ENCODE measurements around the gene USP25.

DNA sequence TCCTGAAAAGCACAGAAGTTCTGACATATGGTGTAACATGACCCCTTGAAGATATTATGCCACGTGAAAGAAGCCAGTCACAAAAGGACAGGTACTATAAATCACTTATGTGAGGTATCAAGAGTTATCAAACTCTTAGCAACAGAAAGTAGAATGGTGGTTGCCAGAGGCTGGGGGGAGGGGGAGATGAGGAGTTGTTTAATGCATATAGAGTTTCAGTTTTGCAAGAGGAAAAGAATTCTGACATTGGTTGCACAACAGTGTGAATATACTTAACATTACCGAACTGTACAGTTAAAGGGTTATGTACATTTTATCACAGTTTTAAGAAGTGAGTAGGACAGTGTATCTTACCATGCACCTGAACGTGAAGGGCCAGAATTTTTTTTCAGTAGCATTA lies 80.0 kb downstream of the USP25 start:
- TF ChIP-seq CTCF (IDR thresholded peaks at IDR 0.05) (no peak), POLR2A (IDR thresholded peaks at IDR 0.05) (no peak), EP300 (IDR thresholded peaks at IDR 0.05; ENCODE audit: low read depth) (no peak)
